ENCODE measurements around the gene EIF3A.
"Not testable (repeated sequence)": the region's sequence is repeated elsewhere in the genome, so short reads cannot be mapped to it uniquely, and the experiment has no call there.

The EIF3A gene

GRCh38 chr10:119051775-119052174 is 28.8 kb downstream of the EIF3A start:
- Histone ChIP-seq H3K27me3 (ENCODE audit: low read depth) (no peaks in the 10 kb centered on the region), H3K9me3 (no peaks in the 10 kb centered on the region), H3K4me3 (no peak overlapping the region), H3K36me3 (replicated peaks) (peaks cover 98% of the 10 kb centered on the region), H3K4me1 (no peaks in the 10 kb centered on the region)
- DNase-seq (ENCODE audit: low spot score in 2 of 2), result no peak
- in situ Hi-C loops (cut with MboI; ENCODE audit: low sequenced_read_pairs), result loop anchor here (25.0 kb wide), 1 partner anchor 536 kb away; the partner anchor contains the start of gene TIAL1

- peaks cover 98% of the 10 kb centered on the region for H3K36me3 ChIP-seq (replicated peaks)
- no peaks in the 10 kb centered on the region for H3K4me1 ChIP-seq
- no peak overlapping the region for H3K4me3 ChIP-seq
- H3K9me3 ChIP-seq, result no peaks in the 10 kb centered on the region
- no peak for DNase-seq (ENCODE audit: low spot score in 2 of 2)
- in situ Hi-C loops (cut with MboI; ENCODE audit: low sequenced_read_pairs), result loop anchor here (25.0 kb wide), 1 partner anchor 538 kb away; the partner anchor contains the start of gene TIAL1
- H3K27me3 ChIP-seq (ENCODE audit: low read depth), result no peaks in the 10 kb centered on the region
These were observed 30.8 kb downstream of the EIF3A start for GRCh38 chr10:119049777-119050176.

- Histone ChIP-seq H3K27me3 (ENCODE audit: low read depth) (no peaks in the 10 kb centered on the region), H3K9me3 (no peaks in the 10 kb centered on the region), H3K4me1 (no peaks in the 10 kb centered on the region), H3K36me3 (replicated peaks) (peaks cover 98% of the 10 kb centered on the region), H3K4me3 (no peak overlapping the region)
- no peak for DNase-seq (ENCODE audit: low spot score in 2 of 2)
- in situ Hi-C loops (cut with MboI; ENCODE audit: low sequenced_read_pairs), result no loop called here
These were observed 31.3 kb downstream of the EIF3A start for GRCh38 chr10:119049361-119049760.

GRCh38 chr10:119045561-119045960 is 35.1 kb downstream of the EIF3A start:
- no peaks in the 10 kb centered on the region for H3K4me1 ChIP-seq

GRCh38 chr10:119042169-119042568 is 38.4 kb downstream of the EIF3A start:
- H3K4me3 ChIP-seq, result no peak overlapping the region
- H3K4me1 ChIP-seq, result no peaks in the 10 kb centered on the region
- H3K9me3 ChIP-seq, result no peaks in the 10 kb centered on the region
- no peaks in the 10 kb centered on the region for H3K27me3 ChIP-seq (ENCODE audit: low read depth)
- DNase-seq (ENCODE audit: low spot score in 2 of 2), result no peak
- H3K36me3 ChIP-seq (replicated peaks), result peaks cover 99% of the 10 kb centered on the region
- in situ Hi-C loops (cut with MboI; ENCODE audit: low sequenced_read_pairs), result no loop called here

More at GRCh38 chr10:119045561-119045960, 35.1 kb downstream of the EIF3A start:
- DNase-seq (ENCODE audit: low spot score in 2 of 2), result no peak
- in situ Hi-C loops (cut with MboI; ENCODE audit: low sequenced_read_pairs), result no loop called here
- H3K36me3 ChIP-seq (replicated peaks), result peaks cover 97% of the 10 kb centered on the region
- no peaks in the 10 kb centered on the region for H3K27me3 ChIP-seq (ENCODE audit: low read depth)
- H3K4me3 ChIP-seq, result no peak overlapping the region
- no peaks in the 10 kb centered on the region for H3K9me3 ChIP-seq

- Histone ChIP-seq H3K27me3 (ENCODE audit: low read depth) (no peaks in the 10 kb centered on the region), H3K36me3 (replicated peaks) (peaks cover 96% of the 10 kb centered on the region)
- in situ Hi-C loops (cut with MboI; ENCODE audit: low sequenced_read_pairs), result no loop called here
These were observed 39.3 kb downstream of the EIF3A start for GRCh38 chr10:119041326-119041725.

GRCh38 chr10:119039161-119039560 is 41.5 kb downstream of the EIF3A start:
- Histone ChIP-seq H3K4me3 (no peak overlapping the region), H3K4me1 (no peaks in the 10 kb centered on the region), H3K27me3 (ENCODE audit: low read depth) (no peaks in the 10 kb centered on the region), H3K9me3 (no peaks in the 10 kb centered on the region), H3K36me3 (replicated peaks) (peaks cover 90% of the 10 kb centered on the region)
- DNase-seq (ENCODE audit: low spot score in 2 of 2), result no peak
- in situ Hi-C loops (cut with MboI; ENCODE audit: low sequenced_read_pairs), result no loop called here

More at GRCh38 chr10:119041326-119041725, 39.3 kb downstream of the EIF3A start:
- H3K9me3 ChIP-seq, result no peaks in the 10 kb centered on the region
- H3K4me3 ChIP-seq, result no peak overlapping the region
- H3K4me1 ChIP-seq, result no peaks in the 10 kb centered on the region
- no peak for DNase-seq (ENCODE audit: low spot score in 2 of 2)

GRCh38 chr10:119031496-119032059 is 49.0 kb downstream of the EIF3A start:
- DNase-seq (ENCODE audit: low spot score in 2 of 2), result no peak
- Histone ChIP-seq H3K9me3 (no peaks in the 10 kb centered on the region; the same call in 1 of the 2 replicates), H3K36me3 (replicated peaks) (peaks cover 38% of the 10 kb centered on the region), H3K4me3 (peak overlapping the region; percentile 24), H3K4me1 (peaks cover 10% of the 10 kb centered on the region), H3K27me3 (ENCODE audit: low read depth) (no peaks in the 10 kb centered on the region)
- in situ Hi-C loops (cut with MboI; ENCODE audit: low sequenced_read_pairs), result no loop called here

GRCh38 chr10:119030421-119031250 is 50.0 kb downstream of the EIF3A start:
- Histone ChIP-seq H3K27me3 (ENCODE audit: low read depth) (no peaks in the 10 kb centered on the region), H3K36me3 (replicated peaks) (peaks cover 30% of the 10 kb centered on the region), H3K4me3 (peak overlapping the region; percentile 24), H3K9me3 (no peaks in the 10 kb centered on the region; the same call in 1 of the 2 replicates), H3K4me1 (peaks cover 10% of the 10 kb centered on the region)
- in situ Hi-C loops (cut with MboI; ENCODE audit: low sequenced_read_pairs), result no loop called here
- peak; percentile 51 to 70 for DNase-seq (ENCODE audit: low spot score in 2 of 2)

GRCh38 chr10:119029613-119030420 is 50.8 kb downstream of the EIF3A start, which contains the start of gene NANOS1:
NANOS1 (plus strand) TSS chr10:119029714; CDS start chr10:119029802, 88 bp downstream.
- peak within 1 kb of the TSS; percentile 29 for H3K4me3 ChIP-seq
- DNase-seq (ENCODE audit: low spot score in 2 of 2), result peak in 1 of 2 experiments; percentile 52
- peaks cover 10% of the 10 kb centered on the region for H3K4me1 ChIP-seq
- peaks cover 28% of the 10 kb centered on the region for H3K36me3 ChIP-seq (replicated peaks)
- H3K27me3 ChIP-seq (ENCODE audit: low read depth), result no peaks in the 10 kb centered on the region
- H3K9me3 ChIP-seq, result no peaks in the 10 kb centered on the region; the same call in 1 of the 2 replicates
- in situ Hi-C loops (cut with MboI; ENCODE audit: low sequenced_read_pairs), result loop anchor here (10.0 kb wide), 1 partner anchor 465 kb away; no protein-coding TSS in a partner anchor

- H3K4me3 ChIP-seq, result peak overlapping the region; percentile 18
- peak; percentile 75 to 94 for DNase-seq (ENCODE audit: low spot score in 2 of 2)
- peaks cover 10% of the 10 kb centered on the region for H3K4me1 ChIP-seq
- no peaks in the 10 kb centered on the region; the same call in 1 of the 2 replicates for H3K9me3 ChIP-seq
- no peaks in the 10 kb centered on the region for H3K27me3 ChIP-seq (ENCODE audit: low read depth)
- H3K36me3 ChIP-seq (replicated peaks), result peaks cover 20% of the 10 kb centered on the region
- in situ Hi-C loops (cut with MboI; ENCODE audit: low sequenced_read_pairs), result loop anchor here (10.0 kb wide), 1 partner anchor 464 kb away; no protein-coding TSS in a partner anchor
These were observed 51.6 kb downstream of the EIF3A start for GRCh38 chr10:119028900-119029612.

GRCh38 chr10:119028445-119028899 is 52.1 kb downstream of the EIF3A start:
- H3K27me3 ChIP-seq (ENCODE audit: low read depth); DNase-seq (ENCODE audit: low spot score in 2 of 2); H3K9me3 ChIP-seq; H3K4me3 ChIP-seq: not testable (repeated sequence)
- Histone ChIP-seq H3K4me1 (peaks cover 10% of the 10 kb centered on the region), H3K36me3 (replicated peaks) (peaks cover 15% of the 10 kb centered on the region)
- in situ Hi-C loops (cut with MboI; ENCODE audit: low sequenced_read_pairs), result loop anchor here (10.0 kb wide), 1 partner anchor 464 kb away; no protein-coding TSS in a partner anchor
